Stomach (tissue), 9 donors: Measurements from ENCODE around the gene NPDC1. TPM values are rescaled to one million over a fixed set of nuclear protein-coding genes. Genes with fewer than 3 reads are reported as not detected.

Source experiments
- DNase-seq, 2 donors: peaks; one replicate each; pipeline versions ENCODE4 v3.0.0 to v3.0.0-alpha.2; 2013 to 2019
- H3K27ac ChIP-seq, 5 donors: fragments of 200-600 bp in 4 of 5; sonication (generic) in 4 of 5; one replicate each; pipeline ENCODE4 v1.5.1; 2013 to 2019; ENCODE audit warnings: mild to moderate bottlenecking in 1 of 5, moderate library complexity in 1 of 5
- H3K27me3 ChIP-seq, 3 donors: fragments of 200-600 bp; sonication (generic); one replicate each; pipeline ENCODE4 v1.5.1; 2017 to 2019; ENCODE audit warnings: mixed run types in 1 of 3
- H3K36me3 ChIP-seq, 4 donors: fragments of 200-600 bp; sonication (generic); 1 replicate in 3 of 4; 2 replicates in 1 of 4; pipeline ENCODE4 v1.5.1; 2016 to 2019
- H3K4me1 ChIP-seq, 4 donors: fragments of 200-600 bp; sonication (generic); one replicate each; pipeline ENCODE4 v1.5.1; 2016 to 2019
- H3K4me3 ChIP-seq, 4 donors: fragments of 200-600 bp; sonication (generic) in 3 of 4; one replicate each; pipeline ENCODE4 v1.5.1; 2016 to 2019; ENCODE audit warnings: mild to moderate bottlenecking in 1 of 4
- H3K9me3 ChIP-seq, 4 donors: fragments of 200-600 bp; sonication (generic); one replicate each; pipeline ENCODE4 v1.5.1; 2016 to 2019
- EP300 ChIP-seq: sonication (generic); formaldehyde crosslinking; IDR thresholded peaks from one replicate; pipeline ENCODE4 v1.6.1; 2017; ENCODE audit warnings: antibody characterized with exemption
- POLR2A ChIP-seq, 4 donors: fragments of 450-650 bp; IDR thresholded peaks; one replicate each; pipeline ENCODE4 v1.6.1; 2016; ENCODE audit warnings: antibody characterized with exemption in 4 of 4, control low read depth in 2 of 4, mild to moderate bottlenecking in 1 of 4, moderate library complexity in 1 of 4
- POLR2AphosphoS5 ChIP-seq, 3 donors: sonication (generic); formaldehyde crosslinking; IDR thresholded peaks; one replicate each; pipeline ENCODE4 v1.6.1; 2016; ENCODE audit warnings: antibody characterized with exemption in 3 of 3
- WGBS, 5 donors: extraction: QIAGEN DNeasy Blood & Tissue Kit in 3 of 5; methylation state at CpG; one replicate each; pipeline versions ENCODE4 v1.1.5 to v1.1.7; 2013 to 2018; 5-methylcytosine and 5-hydroxymethylcytosine counted together
- intact Hi-C: fragments of 100-400 bp; cut with DNase I; formaldehyde crosslinking; loops from one replicate; pipeline ENCODE4 v1.15.1; 2023; ENCODE audit warnings: low total_unique reads
- polyA plus RNA-seq, 3 donors: library from polyadenylated mRNA; stranded (reverse); fragments of 200-250 nt; gene quantifications; one replicate each; pipeline ENCODE4 v1.2.3, GENCODE V29; 2013
- total RNA-seq, 5 donors: library from RNA; depleted of rRNA; stranded (reverse); fragments of >200 nt; gene quantifications; one replicate each; pipeline versions ENCODE4 v1.1.0 to v1.2.3, GENCODE V29; 2014 to 2016
- TF ChIP-seq, protein P1 (sequence below), 7 experiments: fragments of 450-650 bp in 4 of 7; fragments of 200-600 bp in 3 of 7; sonication (generic) in 3 of 7; IDR thresholded peaks; one replicate each; pipeline ENCODE4 v1.5.1; 2016 to 2019; ENCODE audit warnings: antibody characterized with exemption in 7 of 7, control low read depth in 2 of 7, mild to moderate bottlenecking in 1 of 7
- donor health status: healthy with polysubstance abuse.
- donor health status: Bipolar disorder and iron deficiency.
- donor health status: healthy.

The NPDC1 gene
- total and polyA plus RNA-seq, 8 donors = 20.0 to 276 (median 180) TPM

DNA sequence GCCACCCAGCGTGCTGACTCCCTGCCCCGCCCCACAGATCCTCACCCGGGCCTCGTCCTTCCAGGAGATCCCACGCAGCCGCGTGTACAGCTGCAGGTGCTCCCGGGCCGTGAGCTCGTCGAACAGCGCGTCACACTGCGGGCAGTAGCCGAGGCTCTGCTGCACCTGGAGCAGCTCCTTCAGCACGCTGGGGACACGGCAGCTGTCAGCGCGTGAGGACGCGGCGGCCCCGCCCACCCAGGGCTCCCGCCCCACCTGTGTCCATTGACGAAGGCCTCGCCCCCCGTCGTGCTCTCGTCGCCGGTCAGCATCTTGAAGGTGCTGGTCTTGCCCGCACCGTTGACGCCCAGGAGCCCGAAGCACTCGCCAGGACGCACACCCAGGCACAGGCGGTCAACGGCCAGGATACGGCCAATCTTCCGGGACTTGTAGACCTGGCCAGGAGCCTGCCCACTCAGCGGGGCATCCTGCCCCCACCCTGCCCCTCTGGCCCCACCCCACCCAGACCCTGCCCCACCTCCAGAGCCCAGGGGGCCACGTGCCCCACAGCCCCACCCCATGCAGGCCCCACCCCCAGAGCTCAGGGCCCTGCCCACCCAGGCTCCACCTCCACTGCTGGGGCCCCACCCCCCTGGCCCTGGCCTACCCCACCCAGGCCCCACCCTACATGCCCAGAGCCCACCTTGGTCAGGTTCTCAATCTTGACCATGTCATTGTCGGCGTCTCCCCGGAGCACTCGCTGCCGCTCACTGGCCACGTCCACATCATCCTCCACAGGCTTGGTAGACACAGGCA lies 35.8 kb downstream of the NPDC1 start:
- no peak overlapping the region for H3K4me3 ChIP-seq
- peaks cover 5 to 75% (median 71%) of the 10 kb centered on the region in 4 donors for H3K36me3 ChIP-seq
- WGBS, 5 donors = 93 to 95% (median 94%) methylated on average over 32 to 49 of the region's 49 CpGs
- no peak overlapping the region for H3K27ac ChIP-seq
- DNase-seq = no peak
- intact Hi-C loops = no loop called here
- H3K9me3 ChIP-seq = no peaks in the 10 kb centered on the region
- TF ChIP-seq EP300 (no peak), POLR2AphosphoS5 (IDR thresholded peaks at IDR 0.05) (no peak), POLR2A (IDR thresholded peaks at IDR 0.05) (no peak)
- TF ChIP-seq, protein P1, sequence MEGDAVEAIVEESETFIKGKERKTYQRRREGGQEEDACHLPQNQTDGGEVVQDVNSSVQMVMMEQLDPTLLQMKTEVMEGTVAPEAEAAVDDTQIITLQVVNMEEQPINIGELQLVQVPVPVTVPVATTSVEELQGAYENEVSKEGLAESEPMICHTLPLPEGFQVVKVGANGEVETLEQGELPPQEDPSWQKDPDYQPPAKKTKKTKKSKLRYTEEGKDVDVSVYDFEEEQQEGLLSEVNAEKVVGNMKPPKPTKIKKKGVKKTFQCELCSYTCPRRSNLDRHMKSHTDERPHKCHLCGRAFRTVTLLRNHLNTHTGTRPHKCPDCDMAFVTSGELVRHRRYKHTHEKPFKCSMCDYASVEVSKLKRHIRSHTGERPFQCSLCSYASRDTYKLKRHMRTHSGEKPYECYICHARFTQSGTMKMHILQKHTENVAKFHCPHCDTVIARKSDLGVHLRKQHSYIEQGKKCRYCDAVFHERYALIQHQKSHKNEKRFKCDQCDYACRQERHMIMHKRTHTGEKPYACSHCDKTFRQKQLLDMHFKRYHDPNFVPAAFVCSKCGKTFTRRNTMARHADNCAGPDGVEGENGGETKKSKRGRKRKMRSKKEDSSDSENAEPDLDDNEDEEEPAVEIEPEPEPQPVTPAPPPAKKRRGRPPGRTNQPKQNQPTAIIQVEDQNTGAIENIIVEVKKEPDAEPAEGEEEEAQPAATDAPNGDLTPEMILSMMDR (IDR thresholded peaks at IDR 0.05) = no peak
- no peaks in the 10 kb centered on the region for H3K27me3 ChIP-seq
- H3K4me1 ChIP-seq = peaks cover 0 to 10% (median 4%) of the 10 kb centered on the region in 4 donors

GRCh38 chr9:137009217-137009616 lies 36.8 kb downstream of the NPDC1 start:
- no peak overlapping the region for H3K4me3 ChIP-seq
- peaks cover 4 to 66% (median 62%) of the 10 kb centered on the region in 4 donors for H3K36me3 ChIP-seq
- H3K9me3 ChIP-seq = no peaks in the 10 kb centered on the region
- H3K27me3 ChIP-seq = no peaks in the 10 kb centered on the region
- WGBS, 5 donors = 80 to 94% (median 93%) methylated on average over 1 to 18 of the region's 18 CpGs; no CpG with 5 or more reads in 1 of the 5 donors
- intact Hi-C loops = no loop called here
- no peak overlapping the region for H3K27ac ChIP-seq
- TF ChIP-seq EP300 (no peak), POLR2A (IDR thresholded peaks at IDR 0.05) (no peak), POLR2AphosphoS5 (IDR thresholded peaks at IDR 0.05) (no peak)
- TF ChIP-seq, protein P1 (IDR thresholded peaks at IDR 0.05) = no peak
- DNase-seq = no peak
- peaks cover 0 to 10% (median 4%) of the 10 kb centered on the region in 4 donors for H3K4me1 ChIP-seq

GRCh38 chr9:137008312-137008711 lies 37.7 kb downstream of the NPDC1 start:
- H3K4me3 ChIP-seq = no peak overlapping the region
- H3K9me3 ChIP-seq = no peaks in the 10 kb centered on the region
- peaks cover 0 to 10% (median 4%) of the 10 kb centered on the region in 4 donors for H3K4me1 ChIP-seq
- no peak for TF ChIP-seq POLR2AphosphoS5 (IDR thresholded peaks at IDR 0.05)
- TF ChIP-seq EP300 = no peak
- TF ChIP-seq POLR2A (IDR thresholded peaks at IDR 0.05) = no peak
- TF ChIP-seq, protein P1 (IDR thresholded peaks at IDR 0.05) = no peak
- intact Hi-C loops = no loop called here
- no peak overlapping the region for H3K27ac ChIP-seq
- H3K27me3 ChIP-seq = no peaks in the 10 kb centered on the region
- DNase-seq = no peak
- WGBS, 5 donors = 85 to 96% (median 87%) methylated on average over 12 to 22 of the region's 22 CpGs
- H3K36me3 ChIP-seq = peaks cover 0 to 57% (median 53%) of the 10 kb centered on the region in 4 donors

- Histone ChIP-seq H3K27ac (no peak overlapping the region), H3K4me3 (no peak overlapping the region), H3K4me1 (peaks cover 0 to 10% (median 4%) of the 10 kb centered on the region in 4 donors), H3K36me3 (peaks cover 0 to 52% (median 48%) of the 10 kb centered on the region in 4 donors), H3K27me3 (no peaks in the 10 kb centered on the region), H3K9me3 (no peaks in the 10 kb centered on the region)
- WGBS, 5 donors = 79 to 96% (median 90%) methylated on average over 9 to 13 of the region's 13 CpGs
- intact Hi-C loops = no loop called here
- DNase-seq = no peak
- TF ChIP-seq POLR2AphosphoS5 (IDR thresholded peaks at IDR 0.05) = no peak
- TF ChIP-seq POLR2A (IDR thresholded peaks at IDR 0.05) = no peak
- TF ChIP-seq EP300 = no peak
- TF ChIP-seq, protein P1 (IDR thresholded peaks at IDR 0.05) = no peak
Measured at GRCh38 chr9:137007816-137008270, 38.1 kb downstream of the NPDC1 start.
